Urothelium cell line (cell line): ENCODE results near the gene TMEM98.
"Not testable (repeated sequence)": the region's sequence is repeated elsewhere in the genome, so short reads cannot be mapped to it uniquely, and the experiment has no call there.

Experiments used
- DNase-seq: peaks from one replicate; pipeline ENCODE4 v3.0.0; 2011; ENCODE audit warnings: low spot score, mixed read lengths
- FAIRE-seq: peaks from 2 replicates; lab custom pipeline; 2011; peaks lifted over from hg19 to GRCh38; lab: Jason Lieb, UNC

Gene TMEM98

GRCh38 chr17:32971171-32971570 lies 43.2 kb downstream of the TMEM98 start:
- FAIRE-seq (no peak), DNase-seq (no peak)

DNA sequence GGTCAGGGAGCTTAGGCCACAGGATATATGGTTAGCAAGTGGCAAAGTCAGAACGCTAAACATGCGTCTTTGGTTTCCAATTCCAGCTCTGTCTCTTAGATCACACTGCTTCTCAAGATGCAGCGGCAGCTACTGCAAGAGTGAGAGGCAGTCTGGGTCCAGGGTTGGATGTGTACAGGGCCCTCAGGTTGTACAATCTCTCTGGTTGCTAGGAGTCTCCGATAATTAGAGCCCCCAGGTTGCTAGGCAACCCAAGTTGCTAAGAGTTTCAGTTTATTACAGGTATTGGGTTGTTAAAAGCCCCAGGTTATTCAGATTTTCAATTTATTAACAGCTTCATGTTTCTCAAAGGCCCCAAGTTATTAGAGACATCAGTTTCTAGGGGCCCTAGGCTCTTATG lies 48.2 kb downstream of the TMEM98 start:
- DNase-seq (no peak), FAIRE-seq (no peak)

GRCh38 chr17:32976605-32977004 lies 48.7 kb downstream of the TMEM98 start:
- no peak for FAIRE-seq
- DNase-seq: no peak

DNA sequence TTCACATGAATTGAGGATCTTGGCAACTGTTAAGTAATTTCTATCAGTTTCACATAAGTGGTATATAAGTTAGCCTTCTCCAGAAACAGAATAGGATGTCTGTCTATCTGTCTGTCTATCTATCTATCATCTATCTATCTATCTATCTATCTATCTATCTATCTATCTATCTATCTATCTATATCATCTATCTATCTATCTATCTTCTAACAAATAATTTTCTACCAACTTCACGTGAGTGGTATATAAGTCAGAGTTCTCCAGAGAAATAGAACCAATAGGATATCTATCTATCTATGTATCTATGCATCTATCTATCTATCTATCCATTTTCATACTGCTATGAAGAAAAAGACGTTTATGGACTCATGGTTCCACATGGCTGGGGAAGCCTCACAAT lies 52.3 kb downstream of the TMEM98 start:
- no peak for FAIRE-seq

DNA sequence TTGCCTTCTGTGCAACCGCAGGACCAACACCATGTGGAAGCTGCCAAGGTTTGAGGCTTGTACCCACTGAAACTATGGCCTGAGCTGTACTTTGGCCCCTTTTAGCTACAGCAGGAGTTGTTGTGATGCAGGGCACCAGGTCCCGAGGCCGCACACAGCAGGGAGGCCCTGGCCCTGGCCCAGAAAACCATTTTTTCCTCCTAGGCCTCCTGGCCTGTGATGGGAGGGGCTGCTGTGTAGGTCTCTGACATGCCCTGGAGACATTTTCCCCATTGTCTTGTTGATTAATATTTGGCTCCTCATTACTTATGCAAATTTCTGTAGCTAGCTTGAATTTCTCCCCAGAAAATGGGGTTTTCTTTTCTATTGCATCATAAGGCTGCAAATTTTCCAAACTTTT lies 53.7 kb downstream of the TMEM98 start:
- not testable (repeated sequence) for FAIRE-seq, DNase-seq

More for the DNA sequence above, 52.3 kb downstream of the TMEM98 start:
- DNase-seq: no peak

- no peak for DNase-seq
- no peak for FAIRE-seq
Measured at GRCh38 chr17:32985050-32985756, 57.2 kb downstream of the TMEM98 start.

GRCh38 chr17:32987453-32987805 lies 59.5 kb downstream of the TMEM98 start:
- DNase-seq, FAIRE-seq: not testable (repeated sequence)

DNA sequence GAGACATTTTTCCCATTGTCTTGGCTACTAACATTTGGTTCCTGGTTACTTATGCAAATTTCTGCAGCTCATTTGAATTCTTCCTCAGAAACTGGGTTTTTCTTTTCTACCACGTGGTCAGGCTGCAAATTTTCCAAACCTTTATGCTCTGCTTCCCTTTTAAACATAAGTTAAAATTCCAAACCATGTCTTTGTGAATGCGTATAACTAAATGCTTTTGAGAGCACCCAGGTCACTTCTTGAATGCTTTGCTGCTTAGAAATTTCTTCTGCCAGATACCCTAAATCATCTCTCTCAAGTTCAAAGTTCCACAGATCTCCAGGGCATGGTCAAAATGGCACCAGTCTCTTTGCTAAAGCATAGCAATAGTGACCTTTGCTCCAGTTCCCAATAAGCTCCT lies 59.9 kb downstream of the TMEM98 start:
- not testable (repeated sequence) for DNase-seq, FAIRE-seq

DNA sequence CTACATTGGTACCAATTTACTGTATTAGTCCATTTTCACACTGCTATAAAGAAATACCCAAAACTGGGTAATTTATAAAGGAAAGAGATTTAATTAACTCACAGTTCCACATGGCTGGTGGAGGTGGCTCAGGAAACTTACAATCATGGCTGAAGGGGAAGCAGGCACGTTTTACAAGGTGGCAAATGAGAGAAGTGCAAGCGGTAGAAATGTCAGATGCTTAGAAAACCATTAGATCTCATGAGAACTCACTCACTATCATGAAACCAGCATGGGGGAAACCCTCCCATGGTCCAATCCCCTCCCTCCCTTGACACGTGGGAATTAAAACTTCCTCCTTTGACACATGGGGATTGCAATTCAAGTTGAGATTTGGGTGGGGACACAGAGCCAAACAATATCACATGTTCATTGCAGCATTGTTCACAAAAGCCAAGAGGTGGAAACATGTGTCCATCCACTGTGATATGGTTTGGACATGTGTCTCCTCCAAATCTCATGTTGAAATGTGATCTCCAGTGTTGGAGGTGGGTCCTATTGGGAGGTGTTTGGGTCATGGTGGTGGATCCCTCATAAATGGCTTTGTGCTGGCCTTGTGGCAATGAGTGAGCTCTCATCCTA lies 60.6 kb downstream of the TMEM98 start:
- FAIRE-seq: peak; percentile 58
- no peak for DNase-seq

GRCh38 chr17:32992321-32993033 lies 64.5 kb downstream of the TMEM98 start:
- FAIRE-seq (no peak), DNase-seq (no peak)

- no peak for FAIRE-seq
- no peak for DNase-seq
Measured at GRCh38 chr17:32993977-32994376, 66.0 kb downstream of the TMEM98 start.
